ENCODE results near the gene SMAP2. TPM values are rescaled to one million over a fixed set of nuclear protein-coding genes. Genes with fewer than 3 reads are reported as not detected.

SMAP2 gene
- total and polyA plus RNA-seq, 10 of the 15 experiments (the other 5 are each of a cell fraction or from before 2014, with no cell fraction given): 33.4 to 177 (median 105) TPM

- TF ChIP-seq ZBED1 (IDR thresholded peaks at IDR 0.05; ENCODE audit: borderline replicate concordance): peak; percentile 86; the same call in 1 of the 2 replicates
- no peak; the same call in 1 of the 2 replicates for TF ChIP-seq FOXM1 (IDR thresholded peaks at IDR 0.05; ENCODE audit: low read depth, low read length)
- peak; percentile 91 for TF ChIP-seq RUNX3 (IDR thresholded peaks at IDR 0.05; ENCODE audit: low read length)
- TF ChIP-seq POLR2AphosphoS5 (IDR thresholded peaks at IDR 0.05; ENCODE audit: low read length): peak; percentile 66; the same call in 1 of the 2 replicates
- TF ChIP-seq MEF2A (IDR thresholded peaks at IDR 0.05; ENCODE audit: insufficient read depth, low read depth, low read length): peak; percentile 70; the same call in 1 of the 2 replicates
- TF ChIP-seq TCF3 (IDR thresholded peaks at IDR 0.05; ENCODE audit: borderline replicate concordance, insufficient read depth, low read depth, low read length): 0 out of 2 replicates have a peak, but pooled peaks have one; percentile 43
- no peak for TF ChIP-seq KDM1A (IDR thresholded peaks at IDR 0.05; ENCODE audit: borderline replicate concordance)
- TF ChIP-seq HDGF (IDR thresholded peaks at IDR 0.05): 0 out of 2 replicates have a peak, but pooled peaks have one; percentile 40
- peak; percentile 59; the same call in 1 of the 2 replicates for TF ChIP-seq PAX5 (IDR thresholded peaks at IDR 0.05; ENCODE audit: borderline replicate concordance, low read depth, low read length)
- no peak for TF ChIP-seq WRNIP1 (IDR thresholded peaks at IDR 0.05; ENCODE audit: borderline replicate concordance, low read depth, low read length)
- TF ChIP-seq IKZF1 (conservative IDR thresholded peaks at IDR 0.05): peak; percentile 79
- peak; percentile 88 to 89 for TF ChIP-seq IKZF2 (IDR thresholded peaks at IDR 0.05)
- TF ChIP-seq BCL3 (IDR thresholded peaks at IDR 0.05; ENCODE audit: borderline replicate concordance, insufficient read depth, low read depth, low read length, poor library complexity, severe bottlenecking): peak; percentile 88
- TF ChIP-seq SKIL (IDR thresholded peaks at IDR 0.05; ENCODE audit: low read depth, poor library complexity, severe bottlenecking): peak; percentile 78
- TF ChIP-seq EED (IDR thresholded peaks at IDR 0.05; ENCODE audit: low read depth): peak; percentile 87
- TF ChIP-seq RELB (IDR thresholded peaks at IDR 0.05; ENCODE audit: low read depth): peak; percentile 79; the same call in 1 of the 2 replicates
- peak; percentile 2; the same call in 1 of the 2 replicates for TF ChIP-seq MAX (IDR thresholded peaks at IDR 0.05; ENCODE audit: low read depth, low read length)
These were observed 77.1 kb downstream of the SMAP2 start (continued) for GRCh38 chr1:40450495-40451237.

All from GM12878 (cell line).